Adrenal gland (tissue), 12 donors: ENCODE measurements around the gene UBE2N. TPM values are rescaled to one million over a fixed set of nuclear protein-coding genes. Genes with fewer than 3 reads are reported as not detected.
A peak's percentile ranks its signal among the peaks of the same experiment; 100 is the strongest.

Experiments
- DNase-seq, 7 donors: peaks; one replicate each; pipeline ENCODE4 v3.0.0-alpha.2; 2019 to 2020
- H3K27ac ChIP-seq, 5 donors: fragments of 200-600 bp; sonication (generic) in 4 of 5; 1 replicate in 3 of 5; 2 replicates in 2 of 5; pipeline versions ENCODE4 v1.5.1 to v1.8.0; 2016 to 2020; ENCODE audit warnings: mild to moderate bottlenecking in 1 of 5
- H3K27me3 ChIP-seq: fragments of 200-600 bp; 2 replicates; pipeline ENCODE4 v1.8.0; 2021
- H3K36me3 ChIP-seq, 2 donors: fragments of 200-600 bp; replicated peaks in 1 of 2; 1 replicate in 1 of 2; 2 replicates in 1 of 2; pipeline versions ENCODE4 v1.5.1 to v1.8.0; 2018 to 2022
- H3K4me1 ChIP-seq, 2 donors: fragments of 200-600 bp; replicated peaks in 1 of 2; 1 replicate in 1 of 2; 2 replicates in 1 of 2; pipeline versions ENCODE4 v1.5.1 to v1.8.0; 2018 to 2021
- H3K4me3 ChIP-seq, 4 donors: fragments of 200-600 bp; sonication (generic) in 3 of 4; one replicate each; pipeline ENCODE4 v1.5.1; 2016 to 2018
- H3K9me3 ChIP-seq, 3 donors: fragments of 200-600 bp; sonication (generic) in 1 of 3; replicated peaks in 1 of 3; 1 replicate in 2 of 3; 2 replicates in 1 of 3; pipeline versions ENCODE4 v1.5.1 to v1.8.0; 2016 to 2021
- POLR2A ChIP-seq, 2 donors: fragments of 450-650 bp; IDR thresholded peaks; one replicate each; pipeline ENCODE4 v1.6.1; 2017; ENCODE audit warnings: antibody characterized with exemption in 2 of 2, mild to moderate bottlenecking in 2 of 2, moderate library complexity in 1 of 2
- WGBS, 4 donors: extraction: QIAGEN DNeasy Blood & Tissue Kit in 2 of 4; methylation state at CpG; one replicate each; pipeline versions ENCODE4 v1.1.5 to v1.1.7; 2013 to 2017; 5-methylcytosine and 5-hydroxymethylcytosine counted together
- intact Hi-C, 2 donors: fragments of 100-400 bp; cut with DNase I; formaldehyde crosslinking; loops; one replicate each; pipeline versions ENCODE4 v1.14.1 to v1.15.0; 2022 to 2023
- polyA plus RNA-seq, 3 donors: library from polyadenylated mRNA; stranded (reverse); fragments of 200-250 nt in 2 of 3; fragments of 350-450 nt in 1 of 3; fragmentation: Illumina TruSeq in 1 of 3; extraction: RNeasy Lipid Tissue Mini Kit (QIAGEN cat#74804) in 1 of 3; gene quantifications; one replicate each; pipeline ENCODE4 v1.2.3, GENCODE V29; 2013 to 2014
- total RNA-seq, 9 donors: library from RNA; depleted of rRNA in 4 of 9; stranded (reverse); fragments of >200 nt in 4 of 9; fragments of 120-200 nt in 1 of 9; fragmentation: NEBNext Ultra II Directional in 1 of 9; extraction: Animal tissue kit (Norgen Biotek cat#: 25700) in 1 of 9; gene quantifications; one replicate each; pipeline versions ENCODE4 v1.1.0 to v1.2.4, GENCODE V29; 2013 to 2023
- TF ChIP-seq, protein P1 (sequence below), 6 experiments: fragments of 450-650 bp in 4 of 6; fragments of 200-600 bp in 2 of 6; sonication (generic) in 1 of 6; IDR thresholded peaks; 1 replicate in 5 of 6; 2 replicates in 1 of 6; pipeline versions ENCODE4 v1.5.1 to v1.8.0; 2016 to 2021; ENCODE audit warnings: antibody characterized with exemption in 6 of 6, mild to moderate bottlenecking in 2 of 6, moderate library complexity in 1 of 6
- donor health status: healthy with polysubstance abuse.
- donor health status: Bipolar disorder and iron deficiency.
- donor health status: DM: yes; HTN: yes; CAD: no.
- donor health status: DM: no; HTN: no; CAD: no.
- donor health status: DM: no; HTN: no; CAD: no.
- donor health status: DM: yes; HTN: yes; CAD: no.

The UBE2N gene
- total and polyA plus RNA-seq, 12 donors: 22.1 to 186 (median 68.5) TPM

DNA sequence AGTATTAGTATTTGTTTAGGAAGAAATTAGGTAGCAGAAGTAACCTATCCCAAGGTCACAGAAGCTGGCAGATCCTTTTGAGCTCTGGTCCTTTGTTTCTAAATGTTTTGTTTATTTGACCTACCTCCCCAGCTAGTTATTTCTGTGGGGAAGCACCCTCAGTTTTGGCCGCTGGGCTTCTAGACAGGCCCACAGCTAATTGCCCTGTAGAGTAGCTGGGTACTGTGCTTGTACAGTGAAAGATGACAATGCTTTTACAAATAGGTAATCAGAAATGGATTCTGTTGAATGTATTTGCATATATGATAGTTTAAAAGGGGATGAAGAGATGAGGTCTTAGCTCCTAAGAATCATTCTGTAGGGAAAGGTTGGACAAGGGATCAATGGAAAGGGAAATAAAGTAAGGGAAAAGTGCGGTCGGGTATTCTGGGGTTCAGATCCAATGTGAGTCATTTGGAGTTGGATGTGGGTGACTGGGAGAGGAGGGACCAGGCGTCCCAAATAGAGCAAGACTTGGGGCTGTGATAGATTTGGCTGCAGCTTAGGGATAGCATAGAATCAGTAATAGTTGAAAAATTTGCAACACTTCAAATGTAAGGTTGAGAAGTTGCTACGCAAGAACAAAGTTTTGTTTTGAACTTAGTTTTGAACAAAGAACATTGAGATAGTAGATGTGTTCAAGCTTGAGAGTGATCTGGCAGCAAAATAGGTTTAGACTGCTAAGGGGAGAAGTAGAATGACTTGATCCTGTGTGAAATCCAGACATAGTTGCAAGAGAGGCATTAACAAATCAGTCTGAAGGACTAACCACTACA is 60.4 kb downstream of the UBE2N start:
- Histone ChIP-seq H3K27me3 (no peaks in the 10 kb centered on the region), H3K9me3 (no peaks in the 10 kb centered on the region), H3K27ac (peak overlapping the region; percentile 42 to 94 (median 87)), H3K4me1 (peaks cover 22 to 60% of the 10 kb centered on the region in 2 donors), H3K36me3 (no peaks in the 10 kb centered on the region), H3K4me3 (peak overlapping the region; percentile 17 to 69 (median 42))
- intact Hi-C loops: loop anchor here in 1 of 2 donors (10.0 kb wide), 1 partner anchor 587 kb away; no protein-coding TSS in a partner anchor
- 35 to 50% (median 38%) methylated on average over 5 of the region's 5 CpGs for WGBS, 4 donors
- TF ChIP-seq, protein P1, sequence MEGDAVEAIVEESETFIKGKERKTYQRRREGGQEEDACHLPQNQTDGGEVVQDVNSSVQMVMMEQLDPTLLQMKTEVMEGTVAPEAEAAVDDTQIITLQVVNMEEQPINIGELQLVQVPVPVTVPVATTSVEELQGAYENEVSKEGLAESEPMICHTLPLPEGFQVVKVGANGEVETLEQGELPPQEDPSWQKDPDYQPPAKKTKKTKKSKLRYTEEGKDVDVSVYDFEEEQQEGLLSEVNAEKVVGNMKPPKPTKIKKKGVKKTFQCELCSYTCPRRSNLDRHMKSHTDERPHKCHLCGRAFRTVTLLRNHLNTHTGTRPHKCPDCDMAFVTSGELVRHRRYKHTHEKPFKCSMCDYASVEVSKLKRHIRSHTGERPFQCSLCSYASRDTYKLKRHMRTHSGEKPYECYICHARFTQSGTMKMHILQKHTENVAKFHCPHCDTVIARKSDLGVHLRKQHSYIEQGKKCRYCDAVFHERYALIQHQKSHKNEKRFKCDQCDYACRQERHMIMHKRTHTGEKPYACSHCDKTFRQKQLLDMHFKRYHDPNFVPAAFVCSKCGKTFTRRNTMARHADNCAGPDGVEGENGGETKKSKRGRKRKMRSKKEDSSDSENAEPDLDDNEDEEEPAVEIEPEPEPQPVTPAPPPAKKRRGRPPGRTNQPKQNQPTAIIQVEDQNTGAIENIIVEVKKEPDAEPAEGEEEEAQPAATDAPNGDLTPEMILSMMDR (IDR thresholded peaks at IDR 0.05): no peak
- no peak for TF ChIP-seq POLR2A (IDR thresholded peaks at IDR 0.05)
- DNase-seq: no peak

DNA sequence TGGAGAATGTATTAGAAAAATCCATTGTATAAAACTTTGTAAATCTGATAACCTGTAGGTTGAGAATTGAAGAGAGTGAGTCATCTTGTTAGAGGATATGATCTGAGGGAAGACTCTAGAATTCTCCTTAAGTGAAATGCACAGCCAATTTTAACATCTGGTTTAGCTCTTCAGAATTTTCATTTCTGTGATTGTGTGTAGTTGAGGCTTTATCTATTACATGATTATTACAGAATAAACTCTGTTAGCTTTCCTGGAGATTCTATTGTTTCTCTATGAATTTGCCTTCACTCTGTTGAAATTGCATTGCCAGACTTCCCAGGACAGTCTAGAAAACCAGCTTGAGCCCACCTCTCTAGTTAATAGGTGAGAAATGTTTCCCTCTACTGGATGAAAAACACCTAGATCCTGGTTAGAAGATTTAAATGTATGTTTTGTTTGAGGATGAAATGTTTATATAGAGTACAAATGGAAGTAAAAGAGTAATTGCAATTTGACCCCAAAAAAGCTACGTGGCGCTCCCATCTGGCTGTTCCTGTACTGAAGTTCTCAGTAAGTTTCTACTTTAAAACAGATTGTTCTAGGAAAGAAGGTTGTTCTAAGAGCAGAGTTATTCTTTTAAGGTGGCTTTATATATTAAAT is 61.1 kb downstream of the UBE2N start:
- Histone ChIP-seq H3K4me3 (peak overlapping the region in 2 of 4 donors; percentile 63 to 69), H3K27ac (peak overlapping the region; percentile 83 to 94 (median 91)), H3K4me1 (peaks cover 25 to 63% of the 10 kb centered on the region in 2 donors), H3K27me3 (no peaks in the 10 kb centered on the region), H3K9me3 (no peaks in the 10 kb centered on the region), H3K36me3 (no peaks in the 10 kb centered on the region)
- 25 to 34% (median 28%) methylated on average over 2 of the region's 2 CpGs for WGBS, 4 donors
- intact Hi-C loops: loop anchor here in 1 of 2 donors (10.0 kb wide), 1 partner anchor 586 kb away; no protein-coding TSS in a partner anchor
- TF ChIP-seq POLR2A (IDR thresholded peaks at IDR 0.05): no peak
- TF ChIP-seq, protein P1 (IDR thresholded peaks at IDR 0.05): peak in 1 of 6 experiments; percentile 18
- no peak for DNase-seq

DNA sequence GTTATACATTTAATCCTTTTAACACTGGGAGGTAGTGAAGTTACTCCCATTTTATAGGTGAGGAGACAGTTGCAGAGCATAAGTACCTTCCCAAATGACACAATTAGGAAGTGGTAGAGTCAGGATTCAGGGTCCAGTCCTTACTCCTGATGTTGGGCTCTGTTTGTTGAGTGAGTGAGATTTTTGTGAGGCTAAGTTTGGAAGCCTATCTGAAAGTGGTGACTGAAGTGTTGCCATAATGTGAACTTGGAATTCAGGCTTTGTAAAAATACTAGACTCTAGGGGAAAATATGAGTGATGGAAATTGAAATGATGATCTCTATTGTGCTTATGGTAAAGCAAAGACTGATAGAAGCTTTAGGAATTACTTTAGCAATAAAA is 61.8 kb downstream of the UBE2N start:
- peak overlapping the region in 3 of 4 donors; percentile 63 to 97 (median 69) for H3K4me3 ChIP-seq

More for the DNA sequence above, 61.8 kb downstream of the UBE2N start:
- Histone ChIP-seq H3K4me1 (peaks cover 25 to 60% of the 10 kb centered on the region in 2 donors), H3K27ac (peak overlapping the region; percentile 83 to 94 (median 91)), H3K36me3 (no peaks in the 10 kb centered on the region), H3K9me3 (no peaks in the 10 kb centered on the region), H3K27me3 (no peaks in the 10 kb centered on the region)
- TF ChIP-seq, protein P1 (IDR thresholded peaks at IDR 0.05): no peak
- peak in 1 of 2 donors; percentile 16 for TF ChIP-seq POLR2A (IDR thresholded peaks at IDR 0.05)
- DNase-seq: no peak
- intact Hi-C loops: loop anchor here in 1 of 2 donors (10.0 kb wide), 1 partner anchor 585 kb away; no protein-coding TSS in a partner anchor
